ENCODE data around the gene ATP11C.

Gene ATP11C

GRCh38 chrX:139920316-139920715, 12.5 kb downstream of the ATP11C start:
- Histone ChIP-seq H3K27me3 (ENCODE audit: insufficient read depth, low read depth, severe bottlenecking) (no peaks in the 10 kb centered on the region), H3K4me3 (ENCODE audit: low read depth, low read length) (no peak overlapping the region), H3K9me3 (ENCODE audit: severe bottlenecking) (no peaks in the 10 kb centered on the region), H3K36me3 (no peaks in the 10 kb centered on the region), H3K27ac (no peak overlapping the region)
- TF ChIP-seq CTCF (IDR thresholded peaks at IDR 0.05; ENCODE audit: low read depth, low read length) = no peak
- no peak for DNase-seq

- Histone ChIP-seq H3K9me3 (ENCODE audit: severe bottlenecking) (no peaks in the 10 kb centered on the region), H3K36me3 (no peaks in the 10 kb centered on the region), H3K27me3 (ENCODE audit: insufficient read depth, low read depth, severe bottlenecking) (no peaks in the 10 kb centered on the region), H3K27ac (no peak overlapping the region), H3K4me3 (ENCODE audit: low read depth, low read length) (no peak overlapping the region)
- no peak for TF ChIP-seq CTCF (IDR thresholded peaks at IDR 0.05; ENCODE audit: low read depth, low read length)
- DNase-seq = no peak
Measured at GRCh38 chrX:139914421-139914820, 18.4 kb downstream of the ATP11C start.

DNA sequence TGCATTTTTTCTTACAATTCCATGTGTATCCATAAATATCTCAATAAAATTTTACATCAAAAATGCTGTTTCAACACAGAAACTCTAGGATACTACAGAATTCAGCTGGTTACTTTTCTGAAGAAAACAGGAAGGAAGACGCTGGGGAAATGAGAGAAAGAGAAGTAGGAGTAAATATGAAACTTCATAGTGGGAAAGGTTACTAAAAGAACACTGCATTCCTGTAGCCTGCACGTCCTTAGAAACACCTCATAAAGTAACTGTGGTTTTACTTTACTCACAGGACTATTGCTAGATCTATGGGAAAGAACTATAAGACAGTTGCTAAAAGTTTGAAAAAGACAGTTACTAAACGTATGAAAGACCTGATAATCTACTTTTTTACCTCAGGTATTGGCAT, 23.1 kb downstream of the ATP11C start:
- no peak for DNase-seq
- no peaks in the 10 kb centered on the region for H3K27me3 ChIP-seq (ENCODE audit: insufficient read depth, low read depth, severe bottlenecking)
- no peak overlapping the region for H3K4me3 ChIP-seq (ENCODE audit: low read depth, low read length)
- no peak overlapping the region for H3K27ac ChIP-seq
- H3K9me3 ChIP-seq (ENCODE audit: severe bottlenecking) = no peaks in the 10 kb centered on the region
- no peak for TF ChIP-seq CTCF (IDR thresholded peaks at IDR 0.05; ENCODE audit: low read depth, low read length)
- no peaks in the 10 kb centered on the region for H3K36me3 ChIP-seq

- Histone ChIP-seq H3K9me3 (ENCODE audit: severe bottlenecking) (no peaks in the 10 kb centered on the region), H3K27me3 (ENCODE audit: insufficient read depth, low read depth, severe bottlenecking) (peaks cover 2% of the 10 kb centered on the region), H3K27ac (no peak overlapping the region), H3K36me3 (no peaks in the 10 kb centered on the region), H3K4me3 (ENCODE audit: low read depth, low read length) (no peak overlapping the region)
- no peak for DNase-seq
- TF ChIP-seq CTCF (IDR thresholded peaks at IDR 0.05; ENCODE audit: low read depth, low read length) = no peak
Measured at GRCh38 chrX:139907078-139907477, 25.8 kb downstream of the ATP11C start.

DNA sequence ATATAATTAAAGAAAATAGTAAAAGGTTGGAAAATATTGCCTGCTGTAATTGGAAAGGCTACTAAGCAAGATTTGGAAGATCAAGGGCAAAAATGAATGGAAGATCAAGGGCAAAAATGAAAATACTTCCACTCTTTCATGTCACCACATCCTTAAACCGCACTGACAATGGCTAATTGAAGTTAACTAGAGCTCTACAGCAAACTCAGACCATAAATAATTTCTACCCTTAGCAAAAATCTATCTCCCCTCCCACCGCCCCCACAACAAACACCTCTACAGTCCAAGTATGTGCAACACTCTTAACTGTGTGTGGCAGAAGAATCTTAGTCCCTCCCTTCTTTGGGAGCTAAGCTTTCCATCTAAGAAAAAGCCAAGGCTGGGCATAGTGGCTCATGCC, 27.1 kb downstream of the ATP11C start:
- no peak for DNase-seq
- H3K27ac ChIP-seq = no peak overlapping the region
- H3K9me3 ChIP-seq (ENCODE audit: severe bottlenecking) = no peaks in the 10 kb centered on the region
- H3K4me3 ChIP-seq (ENCODE audit: low read depth, low read length) = no peak overlapping the region
- H3K27me3 ChIP-seq (ENCODE audit: insufficient read depth, low read depth, severe bottlenecking) = peaks cover 3% of the 10 kb centered on the region
- H3K36me3 ChIP-seq = no peaks in the 10 kb centered on the region
- no peak for TF ChIP-seq CTCF (IDR thresholded peaks at IDR 0.05; ENCODE audit: low read depth, low read length)

GRCh38 chrX:139905051-139905450, 27.8 kb downstream of the ATP11C start:
- H3K9me3 ChIP-seq (ENCODE audit: severe bottlenecking) = no peaks in the 10 kb centered on the region
- H3K27ac ChIP-seq = no peak overlapping the region
- DNase-seq = no peak
- H3K27me3 ChIP-seq (ENCODE audit: insufficient read depth, low read depth, severe bottlenecking) = peaks cover 3% of the 10 kb centered on the region
- no peak for TF ChIP-seq CTCF (IDR thresholded peaks at IDR 0.05; ENCODE audit: low read depth, low read length)
- H3K4me3 ChIP-seq (ENCODE audit: low read depth, low read length) = no peak overlapping the region
- H3K36me3 ChIP-seq = no peaks in the 10 kb centered on the region

All from WERI-Rb-1 (cell line).